GM18909 (cell line): ENCODE measurements around the gene COMMD2.

ENCODE experiments used
- ATAC-seq: cut with Tn5 transposase; IDR thresholded peaks from one replicate; pipeline ENCODE4 v1.9.1; 2021; ENCODE audit warnings: mild to moderate bottlenecking; ENCODE audit not compliant: unreplicated experiment, poor library complexity

COMMD2 gene

GRCh38 chr3:149706905-149707304 lies 45.4 kb downstream of the COMMD2 start:
- no peak for ATAC-seq

- no peak for ATAC-seq
Measured at GRCh38 chr3:149705416-149705815, 46.9 kb downstream of the COMMD2 start.

- no peak for ATAC-seq
Measured at GRCh38 chr3:149703466-149703865, 48.8 kb downstream of the COMMD2 start.

DNA sequence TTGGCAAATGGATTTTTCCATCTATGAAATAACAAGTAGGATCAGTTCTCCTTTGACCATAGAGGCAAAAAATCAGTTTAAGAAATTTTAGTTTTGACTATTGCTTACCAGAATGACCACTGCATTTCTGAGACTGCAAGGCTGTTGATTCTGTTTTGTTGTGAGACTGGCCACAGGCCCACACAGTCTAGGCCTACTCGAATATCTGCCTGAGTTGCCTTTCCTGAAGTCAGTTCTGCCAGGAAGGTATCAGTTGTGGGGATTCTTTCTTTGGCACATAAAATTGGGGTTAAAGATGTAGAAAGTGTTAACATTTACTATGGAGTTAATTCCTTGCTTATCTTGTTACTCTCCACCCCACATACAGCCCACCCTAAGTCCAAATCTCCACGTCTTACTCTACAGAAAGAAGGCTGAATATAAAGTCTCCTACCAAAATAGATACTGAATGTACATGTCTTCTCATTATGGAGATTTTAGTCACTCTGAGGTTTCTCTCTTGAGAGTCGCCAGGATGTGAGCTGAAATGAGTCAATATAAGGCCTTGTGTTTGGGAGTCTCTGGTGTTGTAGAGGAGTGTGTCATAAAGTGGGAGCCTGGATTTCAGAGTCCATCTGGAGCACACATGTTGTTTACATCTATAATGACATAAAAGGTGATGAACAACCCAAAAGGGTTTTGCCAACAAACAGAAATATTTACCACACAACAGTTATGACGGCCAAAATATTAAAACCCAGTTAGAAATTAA lies 49.4 kb downstream of the COMMD2 start:
- ATAC-seq: no peak

GRCh38 chr3:149701977-149702350 lies 50.3 kb downstream of the COMMD2 start:
- no peak for ATAC-seq

- ATAC-seq: no peak
Measured at GRCh38 chr3:149701206-149701976, 50.9 kb downstream of the COMMD2 start.
